IMR-90 (cell line): ENCODE results near the gene PODXL2. TPM values are rescaled to one million over a fixed set of nuclear protein-coding genes. Genes with fewer than 3 reads are reported as not detected.

Experiments
- ATAC-seq: fragments of 200-7000 bp; cut with Tn5 transposase; 2 replicates; pipeline ENCODE4 v1.9.1; 2020; ENCODE audit warnings: low read depth, mild to moderate bottlenecking, moderate library complexity
- BruUV-seq: library from RNA; stranded (reverse); fragments of 400-500 nt; replicated peaks from 2 replicates; lab custom pipeline; 2021; lab: Mats Ljungman, UMichigan
- CTCF ChIA-PET: fragments of 300-600 bp; formaldehyde crosslinking; extraction: SDS; loops from one replicate; lab custom pipeline; 2021; ENCODE audit warnings: antibody characterized with exemption; lab: Yijun Ruan, JAX
- POLR2A ChIA-PET: fragments of 300-600 bp; sonication (Branson Sonifier 250); formaldehyde crosslinking; loops from one replicate; lab custom pipeline; 2022; ENCODE audit warnings: antibody characterized with exemption; ENCODE audit not compliant: unreplicated experiment; lab: Charles Lee
- DNase-seq: peaks from one replicate; pipeline ENCODE4 v3.0.0; 2013
- H2AFZ ChIP-seq: replicated peaks from 2 replicates; pipeline ENCODE3; 2013; ENCODE audit warnings: low read length, mild to moderate bottlenecking; ENCODE audit not compliant: poor library complexity
- H2AK5ac ChIP-seq: 2 replicates; pipeline ENCODE4 v1.6.1; 2013; ENCODE audit warnings: low read depth, low read length, inconsistent platforms
- H2AK9ac ChIP-seq: replicated peaks from 2 replicates; pipeline ENCODE3; 2013; ENCODE audit warnings: mild to moderate bottlenecking, low read depth, low read length, moderate library complexity; ENCODE audit not compliant: poor library complexity
- H2BK120ac ChIP-seq: 2 replicates; pipeline ENCODE4 v1.6.1; 2013; ENCODE audit warnings: low read depth, low read length, inconsistent platforms
- H2BK15ac ChIP-seq: 3 replicates; pipeline ENCODE4 v1.6.1; 2013; ENCODE audit warnings: low read depth, low read length, inconsistent platforms
- H2BK20ac ChIP-seq: 2 replicates; pipeline ENCODE4 v1.6.1; 2013; ENCODE audit warnings: low read depth, mild to moderate bottlenecking, inconsistent platforms, low read length, moderate library complexity
- H2BK5ac ChIP-seq: 2 replicates; pipeline ENCODE4 v1.6.1; 2013; ENCODE audit warnings: mild to moderate bottlenecking, low read depth, low read length, inconsistent platforms; ENCODE audit not compliant: poor library complexity, severe bottlenecking
- H3K14ac ChIP-seq: replicated peaks from 2 replicates; pipeline ENCODE4 v1.6.1; 2013; ENCODE audit warnings: low read depth, low read length, inconsistent platforms
- H3K18ac ChIP-seq: 2 replicates; pipeline ENCODE4 v1.6.1; 2013; ENCODE audit warnings: low read depth, low read length, control low read depth
- H3K23ac ChIP-seq: 2 replicates; pipeline ENCODE4 v1.6.1; 2013; ENCODE audit warnings: low read depth, low read length, inconsistent platforms
- H3K27ac ChIP-seq: 2 replicates; pipeline ENCODE4 v1.5.1; 2013; ENCODE audit warnings: mild to moderate bottlenecking, control low read depth, low read length; ENCODE audit not compliant: insufficient read depth
- H3K27me3 ChIP-seq: 2 replicates; pipeline ENCODE4 v1.6.1; 2013; ENCODE audit warnings: low read length; ENCODE audit not compliant: control insufficient read depth, insufficient read depth
- H3K36me3 ChIP-seq: 2 replicates; pipeline ENCODE4 v1.6.1; 2013; ENCODE audit warnings: low read length, mixed read lengths; ENCODE audit not compliant: control insufficient read depth, insufficient read depth
- H3K4ac ChIP-seq: 2 replicates; pipeline ENCODE4 v1.6.1; 2013; ENCODE audit warnings: low read depth, low read length, inconsistent platforms
- H3K4me1 ChIP-seq: 2 replicates; pipeline ENCODE4 v1.6.1; 2013; ENCODE audit warnings: low read length, mixed read lengths; ENCODE audit not compliant: control insufficient read depth, insufficient read depth
- H3K4me2 ChIP-seq: 2 replicates; pipeline ENCODE4 v1.6.1; 2013; ENCODE audit warnings: low read depth, mild to moderate bottlenecking, control low read depth, low read length, moderate library complexity
- H3K4me3 ChIP-seq: 2 replicates; pipeline ENCODE4 v1.5.1; 2013; ENCODE audit warnings: low read depth, mild to moderate bottlenecking, control low read depth, low read length, moderate library complexity; ENCODE audit not compliant: insufficient read depth
- H3K56ac ChIP-seq: 2 replicates; pipeline ENCODE4 v1.6.1; 2013; ENCODE audit warnings: low read length, inconsistent platforms; ENCODE audit not compliant: insufficient read depth; ENCODE audit errors: extremely low read depth
- H3K79me1 ChIP-seq, 2 experiments: 2 replicates each; pipeline ENCODE4 v1.6.1; 2013; ENCODE audit warnings: low read length in 2 of 2, inconsistent platforms in 1 of 2, low read depth in 1 of 2
- H3K9ac ChIP-seq: 2 replicates; pipeline ENCODE4 v1.6.1; 2013; ENCODE audit warnings: low read depth, low read length, control low read depth
- H3K9me1 ChIP-seq: 2 replicates; pipeline ENCODE4 v1.6.1; 2013; ENCODE audit warnings: low read length, inconsistent platforms; ENCODE audit not compliant: insufficient read depth
- H3K9me3 ChIP-seq: 2 replicates; pipeline ENCODE4 v1.6.1; 2013; ENCODE audit warnings: low read length; ENCODE audit not compliant: control insufficient read depth, insufficient read depth
- H4K20me1 ChIP-seq: 2 replicates; pipeline ENCODE4 v1.6.1; 2013; ENCODE audit warnings: low read length, inconsistent platforms; ENCODE audit not compliant: insufficient read depth
- H4K5ac ChIP-seq: 2 replicates; pipeline ENCODE4 v1.6.1; 2013; ENCODE audit warnings: mild to moderate bottlenecking, low read depth, low read length, control low read depth
- H4K8ac ChIP-seq, 2 experiments: 2 replicates each; pipeline ENCODE4 v1.6.1; 2013; ENCODE audit warnings: low read depth in 2 of 2, low read length in 2 of 2, control low read depth in 1 of 2, inconsistent platforms in 1 of 2
- H4K91ac ChIP-seq: 2 replicates; pipeline ENCODE4 v1.6.1; 2013; ENCODE audit warnings: low read depth, low read length, inconsistent platforms; ENCODE audit not compliant: insufficient read depth
- CHD1 ChIP-seq: IDR thresholded peaks from 2 replicates; pipeline ENCODE4 v1.6.1; 2012; ENCODE audit warnings: low read depth, low read length, improper control_type of control experiment
- CTCF ChIP-seq: conservative IDR thresholded peaks from 2 replicates; pipeline ENCODE4 v1.5.1; 2012; ENCODE audit warnings: mild to moderate bottlenecking, low read depth, low read length, improper control_type of control experiment
- ELK1 ChIP-seq: fragments of 150-350 bp; IDR thresholded peaks from 2 replicates; pipeline ENCODE4 v1.6.1; 2016; ENCODE audit warnings: low read depth, mild to moderate bottlenecking, low read length, moderate library complexity, borderline replicate concordance
- FOS ChIP-seq: fragments of 150-350 bp; IDR thresholded peaks from 2 replicates; pipeline ENCODE4 v1.6.1; 2016; ENCODE audit warnings: low read depth, low read length
- MAFK ChIP-seq: IDR thresholded peaks from 2 replicates; pipeline ENCODE4 v1.6.1; 2012; ENCODE audit warnings: low read depth, low read length, improper control_type of control experiment
- MAZ ChIP-seq: IDR thresholded peaks from 2 replicates; pipeline ENCODE4 v1.6.1; 2012; ENCODE audit warnings: low read depth, mild to moderate bottlenecking, low read length, improper control_type of control experiment, moderate library complexity, borderline replicate concordance
- NFE2L2 ChIP-seq: fragments of 150-350 bp; IDR thresholded peaks from 2 replicates; pipeline ENCODE4 v1.6.1; 2016; ENCODE audit warnings: low read depth, mild to moderate bottlenecking, low read length
- RAD21 ChIP-seq: IDR thresholded peaks from 2 replicates; pipeline ENCODE4 v1.6.1; 2012; ENCODE audit warnings: low read length, improper control_type of control experiment
- RCOR1 ChIP-seq: IDR thresholded peaks from 2 replicates; pipeline ENCODE4 v1.6.1; 2012; ENCODE audit warnings: mild to moderate bottlenecking, low read length, improper control_type of control experiment; ENCODE audit not compliant: insufficient replicate concordance
- RFX5 ChIP-seq: IDR thresholded peaks from 2 replicates; pipeline ENCODE4 v1.8.0; 2012; ENCODE audit warnings: low read depth, mild to moderate bottlenecking, low read length, moderate library complexity
- SMC3 ChIP-seq: fragments of 150-350 bp; IDR thresholded peaks from 2 replicates; pipeline ENCODE4 v1.6.1; 2016; ENCODE audit warnings: low read depth, mild to moderate bottlenecking, antibody characterized with exemption, low read length, moderate library complexity
- WGBS, 2 experiments: methylation state at CpG; one replicate each; pipeline versions ENCODE4 v1.1.5 to v1.1.7; 2013; ENCODE audit warnings: missing lambda C conversion rate in 2 of 2; ENCODE audit not compliant: insufficient read length in 1 of 2; ENCODE audit errors: extremely low coverage in 2 of 2; 5-methylcytosine and 5-hydroxymethylcytosine counted together
- dilution Hi-C: fragments of 300-500 bp; cut with HindIII; formaldehyde crosslinking; loops from one replicate; pipeline ENCODE4 v1.14.3; 2018; ENCODE audit warnings: low sequenced_read_pairs; ENCODE audit not compliant: unreplicated experiment
- in situ Hi-C: fragments of 300-500 bp; cut with MboI; formaldehyde crosslinking; loops from 3 replicates; pipeline ENCODE4 v1.14.3; 2019; ENCODE audit warnings: low sequenced_read_pairs, inconsistent platforms, mixed read lengths
- intact Hi-C: fragments of 100-400 bp; cut with micrococcal nuclease; formaldehyde crosslinking; loops from 2 replicates; pipeline ENCODE4 v1.10.0; 2022
- polyA plus RNA-seq, 3 experiments: library from polyadenylated mRNA; depleted of rRNA; stranded (reverse); fragments of >200 nt; gene quantifications; 2 replicates each; pipeline ENCODE4 v1.2.3, GENCODE V29; 2012; ENCODE audit warnings: low replicate concordance in 1 of 3
- total RNA-seq: library from RNA; depleted of rRNA; stranded (reverse); fragments of >200 nt; gene quantifications from 2 replicates; pipeline ENCODE4 v1.2.3, GENCODE V29; 2012

PODXL2 gene
- total and polyA plus RNA-seq, 2 of the 4 experiments (the other 2 are of a cell fraction) = 1.6 to 5.4 TPM

- TF ChIP-seq CHD1 = no peak
- peak; percentile 78 for TF ChIP-seq RAD21
Measured at GRCh38 chr3:127690823-127691452, 62.0 kb downstream of the PODXL2 start (continued).

GRCh38 chr3:127691489-127691888 is 62.5 kb downstream of the PODXL2 start:
- WGBS, 2 experiments = no CpG with 5 or more reads among the region's 8 CpGs
- intact Hi-C loops = loop anchor here (2.0 kb wide), 4 partner anchors 39 to 361 kb away; partner anchors contain the start of gene SEC61A1
- POLR2A ChIA-PET = no interaction called here

More at GRCh38 chr3:127691489-127691888, 62.5 kb downstream of the PODXL2 start:
- CTCF ChIA-PET = interaction anchor here (1.9 kb wide), 1 partner anchor 140 kb away, joined by 9 read pairs; no protein-coding TSS in a partner anchor
- Histone ChIP-seq H4K20me1 (no peaks in the 10 kb centered on the region), H2AK5ac (peak overlapping the region; percentile 75), H3K9me1 (peaks cover 27% of the 10 kb centered on the region), H2BK5ac (peak overlapping the region; percentile 89), H3K4ac (peak overlapping the region; percentile 98), H4K91ac (peak overlapping the region; percentile 97; the same call in 1 of the 2 replicates), H2BK120ac (peak overlapping the region; percentile 98), H3K36me3 (peaks cover 12% of the 10 kb centered on the region; the same call in 1 of the 2 replicates), H2AFZ (no peak overlapping the region), H4K8ac (peak overlapping the region in 1 of 2 experiments; percentile 69; a peak in 2 of 4 replicates), H3K9me3 (no peaks in the 10 kb centered on the region), H4K5ac (0 out of 2 replicates have a peak overlapping the region, but pooled peaks have one; percentile 20), H3K23ac (no peak overlapping the region), H3K56ac (no peak overlapping the region), H3K9ac (peak overlapping the region; percentile 25), H3K79me1 (peaks cover 0 to 37% of the 10 kb centered on the region in 2 experiments; a peak in 2 of 4 replicates), H3K4me2 (no peak overlapping the region), H2AK9ac (peak overlapping the region; percentile 88), H3K4me1 (peaks cover 26% of the 10 kb centered on the region), H3K4me3 (no peak overlapping the region), H3K14ac (peak overlapping the region; percentile 54), H2BK15ac (0 out of 3 replicates have a peak overlapping the region, but pooled peaks have one; percentile 37), H3K18ac (no peak overlapping the region), H3K27me3 (no peaks in the 10 kb centered on the region), H2BK20ac (0 out of 2 replicates have a peak overlapping the region, but pooled peaks have one; percentile 47), H3K27ac (0 out of 2 replicates have a peak overlapping the region, but pooled peaks have one; percentile 18)
- TF ChIP-seq RCOR1 (no peak), ELK1 (no peak), SMC3 (no peak), MAFK (no peak), RFX5 (no peak), NFE2L2 (no peak), FOS (no peak), MAZ (no peak), CHD1 (no peak), CTCF (no peak)
- DNase-seq = no peak
- TSS peak; percentile 56 for BruUV-seq
- ATAC-seq = no peak
- in situ Hi-C loops = no loop called here
- dilution Hi-C loops = no loop called here
